Suprapubic skin (tissue), 3 donors: Measurements from ENCODE around the gene DNAH2.

ENCODE experiments used
- EP300 ChIP-seq: sonication (generic); formaldehyde crosslinking; IDR thresholded peaks from one replicate; pipeline ENCODE4 v1.6.1; 2017; ENCODE audit warnings: antibody characterized with exemption
- TF ChIP-seq, protein P1 (sequence below), 2 donors: fragments of 200-600 bp in 1 of 2; fragments of 450-650 bp in 1 of 2; sonication (generic) in 1 of 2; IDR thresholded peaks; one replicate each; pipeline ENCODE4 v1.5.1; 2016 to 2019; ENCODE audit warnings: antibody characterized with exemption in 2 of 2, mild to moderate bottlenecking in 1 of 2, moderate library complexity in 1 of 2

GRCh38 chr17:7686222-7687071, 31.1 kb upstream of the DNAH2 start:
- TF ChIP-seq, protein P1, sequence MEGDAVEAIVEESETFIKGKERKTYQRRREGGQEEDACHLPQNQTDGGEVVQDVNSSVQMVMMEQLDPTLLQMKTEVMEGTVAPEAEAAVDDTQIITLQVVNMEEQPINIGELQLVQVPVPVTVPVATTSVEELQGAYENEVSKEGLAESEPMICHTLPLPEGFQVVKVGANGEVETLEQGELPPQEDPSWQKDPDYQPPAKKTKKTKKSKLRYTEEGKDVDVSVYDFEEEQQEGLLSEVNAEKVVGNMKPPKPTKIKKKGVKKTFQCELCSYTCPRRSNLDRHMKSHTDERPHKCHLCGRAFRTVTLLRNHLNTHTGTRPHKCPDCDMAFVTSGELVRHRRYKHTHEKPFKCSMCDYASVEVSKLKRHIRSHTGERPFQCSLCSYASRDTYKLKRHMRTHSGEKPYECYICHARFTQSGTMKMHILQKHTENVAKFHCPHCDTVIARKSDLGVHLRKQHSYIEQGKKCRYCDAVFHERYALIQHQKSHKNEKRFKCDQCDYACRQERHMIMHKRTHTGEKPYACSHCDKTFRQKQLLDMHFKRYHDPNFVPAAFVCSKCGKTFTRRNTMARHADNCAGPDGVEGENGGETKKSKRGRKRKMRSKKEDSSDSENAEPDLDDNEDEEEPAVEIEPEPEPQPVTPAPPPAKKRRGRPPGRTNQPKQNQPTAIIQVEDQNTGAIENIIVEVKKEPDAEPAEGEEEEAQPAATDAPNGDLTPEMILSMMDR (IDR thresholded peaks at IDR 0.05) = no peak
- TF ChIP-seq EP300 = no peak
